Embryonic facial prominence (tissue), 1 donor: ENCODE results near the gene SCN11A.
"Not testable (repeated sequence)": the region's sequence is repeated elsewhere in the genome, so short reads cannot be mapped to it uniquely, and the experiment has no call there.

Source experiments
- DNase-seq: peaks from one replicate; pipeline ENCODE4 v3.0.0-alpha.2; 2016; ENCODE audit errors: extremely low spot score

SCN11A gene

GRCh38 chr3:39065197-39065596 is 13.5 kb upstream of the SCN11A start:
- DNase-seq = no peak

DNA sequence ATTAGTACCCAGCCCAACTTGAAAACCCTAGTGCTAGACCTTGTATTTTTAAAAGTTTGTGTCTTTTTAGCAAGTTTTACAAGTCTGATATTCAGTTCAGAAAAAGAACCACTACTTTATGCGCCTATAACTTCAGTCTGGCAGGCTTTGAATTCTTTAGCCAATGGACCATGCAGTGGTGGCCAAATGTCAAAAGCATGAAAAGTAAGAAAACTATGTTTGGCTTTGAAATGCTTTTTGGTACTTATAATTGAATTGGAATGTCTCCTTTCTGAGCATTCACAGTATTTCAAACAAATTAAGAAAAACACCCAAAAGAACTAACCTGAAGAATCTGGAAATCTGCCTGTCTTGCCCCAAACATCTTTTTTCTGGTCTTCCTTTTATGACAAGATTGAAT is 12.9 kb upstream of the SCN11A start:
- DNase-seq = no peak

- no peak for DNase-seq
Observed at GRCh38 chr3:39063143-39063542, 11.4 kb upstream of the SCN11A start.

- no peak for DNase-seq
Observed at GRCh38 chr3:39062180-39062579, 10.4 kb upstream of the SCN11A start.

GRCh38 chr3:39061228-39061627 is 9.5 kb upstream of the SCN11A start:
- not testable (repeated sequence) for DNase-seq

DNA sequence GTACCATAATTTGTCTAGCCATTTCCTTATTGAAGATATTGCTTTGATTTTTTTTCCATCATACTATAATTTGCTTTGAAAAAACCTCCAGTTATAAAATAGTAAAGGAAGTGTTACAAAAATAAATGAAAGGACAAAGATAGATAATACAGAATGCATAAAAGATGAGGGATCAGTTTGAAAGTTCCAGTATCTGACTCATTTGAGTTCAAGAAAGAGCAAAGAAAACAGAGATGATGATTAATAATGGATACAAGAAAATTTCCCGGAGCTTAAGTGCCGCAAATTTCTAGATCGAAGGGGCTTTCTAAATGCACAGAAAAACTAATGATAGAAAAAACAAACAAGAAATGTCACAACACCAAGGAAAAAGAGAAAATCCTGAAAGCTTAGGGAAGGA is 4.4 kb upstream of the SCN11A start:
- no peak for DNase-seq

DNA sequence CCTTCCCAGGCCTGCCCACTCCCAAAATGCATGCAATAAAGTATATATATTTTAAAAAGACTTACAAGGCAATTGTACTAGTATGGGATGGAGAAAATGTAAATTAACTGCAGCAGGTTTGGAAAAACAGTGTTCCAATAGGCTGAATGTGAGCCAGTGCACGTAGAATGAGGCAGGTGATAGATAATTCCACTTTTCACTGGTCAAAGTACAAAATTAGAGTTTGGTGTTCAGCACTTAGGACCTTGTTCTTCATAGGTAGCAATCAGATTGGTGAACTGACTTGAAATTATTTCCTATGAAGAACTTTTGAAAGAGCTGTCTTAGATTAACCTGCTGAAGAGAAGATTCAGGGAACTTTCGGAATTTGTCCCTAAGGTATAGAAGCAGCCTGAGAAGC is 2.0 kb upstream of the SCN11A start:
- DNase-seq = no peak

GRCh38 chr3:39052583-39052982 is 839 bp upstream of the SCN11A start:
- DNase-seq = no peak

- no peak for DNase-seq
Observed at GRCh38 chr3:39050029-39050428, 1.7 kb downstream of the SCN11A start.

- DNase-seq = no peak
Observed at GRCh38 chr3:39038165-39038564, 13.6 kb downstream of the SCN11A start.

GRCh38 chr3:39029556-39029955 is 22.2 kb downstream of the SCN11A start:
- DNase-seq = no peak

DNA sequence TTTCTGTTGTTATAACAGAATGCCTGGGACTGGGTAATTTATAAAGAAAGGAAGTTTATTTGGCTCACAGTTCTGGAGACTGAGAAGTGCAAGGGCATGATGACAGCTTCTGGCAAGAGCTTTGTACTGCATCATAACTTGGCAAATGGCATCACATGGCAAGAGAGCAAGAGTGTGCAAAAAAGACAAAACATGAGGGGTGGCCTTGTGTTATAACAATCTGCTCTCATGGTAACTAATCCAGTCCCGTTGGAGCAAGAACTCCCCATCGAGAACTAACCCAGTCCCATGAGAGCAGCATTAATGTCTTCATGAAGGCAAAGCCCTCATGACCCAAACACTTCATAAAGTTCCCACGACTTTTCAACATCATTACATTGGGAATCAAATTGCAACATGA is 23.2 kb downstream of the SCN11A start:
- no peak for DNase-seq

DNA sequence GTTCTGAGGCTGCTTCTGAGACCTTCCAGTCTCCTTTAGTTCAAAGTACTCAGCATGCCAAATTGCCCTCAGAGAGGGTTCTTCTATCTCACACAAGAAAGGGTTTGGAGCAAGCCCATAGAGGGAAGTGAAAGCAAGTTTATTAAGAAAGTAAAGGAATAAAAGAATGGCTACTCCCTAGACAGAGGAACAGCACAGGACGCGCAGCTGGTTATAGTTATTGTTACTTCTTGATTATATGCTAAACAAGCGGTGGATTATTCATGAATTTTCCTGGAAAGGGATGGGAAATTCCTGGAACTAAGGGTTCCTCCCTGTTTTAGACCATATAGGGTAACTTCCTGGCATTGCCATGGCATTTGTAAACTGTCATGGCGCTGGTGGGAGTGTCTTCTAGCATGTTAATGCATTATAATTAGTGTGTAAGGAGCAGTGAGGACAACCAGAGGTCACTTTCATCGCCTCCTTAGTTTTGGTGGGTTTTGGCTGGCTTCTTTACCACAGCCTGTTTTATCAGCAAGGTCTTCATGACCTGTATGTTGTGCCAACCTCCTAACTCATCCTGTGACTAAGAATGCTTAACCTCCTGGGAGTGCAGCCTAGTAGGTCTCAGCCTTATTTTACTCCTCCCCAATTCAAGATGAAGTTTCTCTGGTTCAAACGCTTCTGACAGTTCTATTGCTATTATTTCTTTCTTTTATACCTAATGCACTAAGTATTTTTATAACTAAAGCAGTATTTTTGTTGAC is 26.3 kb downstream of the SCN11A start:
- DNase-seq = no peak

- no peak for DNase-seq
Observed at GRCh38 chr3:39024497-39024896, 27.2 kb downstream of the SCN11A start.

DNA sequence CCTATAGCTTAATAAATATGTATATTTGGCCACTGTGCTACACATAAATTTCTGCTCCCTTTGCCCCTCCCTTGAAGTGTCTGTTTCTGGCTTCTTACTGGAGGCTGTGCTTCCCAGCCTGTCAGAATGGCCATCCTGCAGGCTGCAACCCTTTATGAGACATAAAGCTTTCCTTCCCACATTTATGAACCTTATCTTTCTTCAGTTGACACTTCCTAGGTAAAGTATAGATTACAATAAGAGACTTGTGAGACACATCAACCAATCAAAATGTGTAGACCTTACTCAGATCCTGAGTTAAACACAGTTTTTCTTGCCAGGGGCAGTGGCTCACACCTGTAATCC is 29.5 kb downstream of the SCN11A start:
- no peak for DNase-seq

GRCh38 chr3:39021465-39022285 is 30.1 kb downstream of the SCN11A start:
- no peak for DNase-seq

GRCh38 chr3:39021029-39021428 is 30.7 kb downstream of the SCN11A start:
- no peak for DNase-seq

GRCh38 chr3:39019299-39019698 is 32.4 kb downstream of the SCN11A start:
- DNase-seq = no peak

- DNase-seq = no peak
Observed at GRCh38 chr3:39015418-39015817, 36.3 kb downstream of the SCN11A start.

DNA sequence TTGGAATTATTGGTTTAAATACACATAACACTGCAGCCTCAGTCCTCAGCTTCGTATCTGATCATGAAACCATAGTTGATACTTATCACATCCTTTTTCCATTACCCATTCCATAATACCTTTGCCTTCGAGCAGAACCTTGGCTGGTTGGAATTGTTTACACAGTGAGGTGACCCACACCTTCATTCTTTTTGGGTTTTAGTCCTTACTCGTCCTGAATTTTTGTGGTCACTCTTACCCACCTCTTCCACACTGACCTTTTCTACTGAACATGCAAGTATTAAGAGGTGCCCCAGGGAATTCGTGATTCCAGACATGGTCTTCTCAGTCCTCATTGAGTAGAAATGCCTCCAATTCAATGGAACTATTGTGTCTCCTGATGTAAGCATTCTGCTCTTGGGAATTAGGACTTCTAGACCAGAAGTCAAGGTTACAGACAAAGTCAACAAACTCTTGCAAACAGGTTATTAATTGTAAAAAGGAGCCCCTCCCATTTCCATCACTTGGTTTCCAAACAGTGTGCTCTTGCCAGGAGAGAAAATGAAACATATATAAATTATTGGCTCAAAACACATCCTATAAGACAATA is 37.7 kb downstream of the SCN11A start:
- no peak for DNase-seq

DNA sequence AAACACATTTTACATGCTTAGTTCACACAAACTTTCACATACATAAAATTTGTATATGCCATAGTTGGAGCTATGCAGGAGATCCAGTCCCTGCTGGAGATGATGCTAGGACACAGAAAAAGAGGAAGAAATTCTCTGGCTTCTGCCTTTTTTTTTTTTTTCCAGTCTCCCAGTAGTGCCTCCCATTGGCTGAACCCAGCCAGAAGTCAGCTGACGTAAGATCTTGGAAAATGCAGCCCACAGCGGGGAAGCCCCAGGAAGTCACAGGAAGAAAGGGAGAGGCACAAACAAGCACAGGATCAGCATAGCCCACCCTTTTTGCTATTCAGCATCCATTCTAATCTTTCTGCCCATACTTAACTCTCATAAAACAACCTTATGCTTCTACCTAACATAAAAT is 38.5 kb downstream of the SCN11A start:
- DNase-seq = no peak

DNA sequence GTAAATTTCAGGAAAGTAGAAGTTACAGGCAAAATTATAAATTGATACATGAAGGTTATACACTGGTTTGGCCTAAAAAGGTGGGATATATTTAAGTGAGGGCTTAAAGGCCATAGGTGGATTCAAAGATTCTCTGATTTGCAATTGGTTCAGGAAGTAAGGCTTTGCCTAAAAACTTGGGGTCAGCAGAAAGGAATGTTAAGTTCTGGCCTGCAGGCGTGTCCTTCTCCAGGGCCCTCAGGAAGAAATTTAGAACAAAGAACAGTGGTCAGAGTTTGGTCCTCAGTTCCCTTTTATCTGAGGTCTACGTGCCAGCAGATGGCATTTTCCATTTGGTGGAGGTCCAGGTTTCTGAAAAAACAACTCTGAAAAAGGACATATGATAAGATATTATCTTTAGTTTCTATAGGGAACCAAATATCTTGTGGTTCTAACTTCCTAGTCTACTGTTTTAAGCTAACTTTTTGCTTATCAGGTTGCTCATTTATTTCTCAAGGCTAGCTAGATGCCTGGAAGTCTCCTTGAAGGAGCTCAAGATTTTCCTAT is 40.5 kb downstream of the SCN11A start:
- no peak for DNase-seq

GRCh38 chr3:39005295-39005694 is 46.4 kb downstream of the SCN11A start:
- DNase-seq = no peak
